ENCODE results near the gene LAMA5.

LAMA5 gene

DNA sequence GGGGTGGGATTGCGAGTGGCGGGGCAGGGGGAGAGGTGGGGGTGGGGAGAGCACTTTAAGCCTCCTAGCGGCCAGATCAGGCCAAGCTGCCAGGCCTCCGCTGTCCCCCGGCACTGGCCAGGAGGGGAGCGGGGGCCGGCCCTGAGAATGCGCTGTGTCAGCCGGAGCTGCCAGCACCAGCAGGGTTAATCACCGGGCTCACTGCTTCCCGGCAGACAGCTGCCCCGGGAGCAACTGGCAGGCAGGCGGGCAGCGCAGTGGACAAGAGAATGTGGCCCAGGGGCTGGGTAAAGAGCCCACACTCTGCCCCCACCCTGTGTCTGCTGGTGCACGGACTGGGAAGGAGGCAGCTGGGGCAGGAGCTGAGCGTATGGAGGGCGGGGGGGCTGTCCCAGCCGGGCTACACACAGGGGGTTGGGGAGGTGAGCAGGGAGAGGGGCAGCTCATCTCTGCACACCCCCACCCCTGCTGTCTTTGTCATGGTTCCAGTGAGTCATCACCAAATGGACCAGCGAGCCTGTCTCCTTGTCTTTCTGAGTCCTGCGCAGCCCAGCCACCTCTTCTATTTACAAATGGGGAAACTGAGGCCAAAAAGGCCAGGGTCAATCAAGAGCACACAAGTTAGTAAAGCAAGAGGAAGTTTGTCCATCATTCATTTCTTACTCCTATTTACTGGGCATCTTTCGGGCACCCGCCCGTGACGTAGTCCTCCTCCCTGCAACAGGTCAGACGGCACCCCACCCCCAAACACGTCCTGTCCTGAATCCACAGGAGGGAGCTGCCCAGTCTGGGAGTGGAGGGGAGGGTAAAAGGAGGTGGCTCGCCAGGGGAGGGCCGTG, 2.1 kb upstream of the LAMA5 start:
- DNase-seq = no peak

DNA sequence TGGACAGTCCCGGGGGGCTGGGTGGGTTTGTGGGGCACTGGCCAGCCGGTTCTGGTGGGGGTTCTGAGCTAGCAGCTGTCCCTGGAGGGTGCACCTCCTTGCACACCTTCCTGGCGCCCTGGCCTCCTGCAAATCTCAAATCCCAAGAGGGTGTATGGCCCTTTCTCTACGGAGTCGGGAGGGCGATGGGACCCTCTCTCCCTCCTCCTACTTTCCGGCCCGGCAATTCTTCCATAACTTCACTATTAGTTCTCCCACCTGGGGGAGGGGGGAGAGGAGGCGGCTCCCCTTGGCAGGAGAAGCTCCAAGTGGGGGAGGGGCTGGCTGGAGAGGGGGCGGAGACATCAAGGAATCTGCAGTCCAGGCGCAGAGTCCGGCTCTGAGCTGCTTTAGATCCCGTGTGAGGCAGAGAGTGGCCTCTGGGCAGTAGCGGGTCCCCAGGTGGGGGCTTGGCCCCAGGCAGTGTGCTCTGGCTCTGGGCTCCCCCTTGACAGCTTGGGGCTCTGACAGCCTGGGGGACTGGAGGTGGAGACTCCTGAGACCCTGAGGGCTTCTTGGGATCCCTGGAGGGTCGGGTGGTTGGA, 1.4 kb upstream of the LAMA5 start:
- DNase-seq = no peak

DNA sequence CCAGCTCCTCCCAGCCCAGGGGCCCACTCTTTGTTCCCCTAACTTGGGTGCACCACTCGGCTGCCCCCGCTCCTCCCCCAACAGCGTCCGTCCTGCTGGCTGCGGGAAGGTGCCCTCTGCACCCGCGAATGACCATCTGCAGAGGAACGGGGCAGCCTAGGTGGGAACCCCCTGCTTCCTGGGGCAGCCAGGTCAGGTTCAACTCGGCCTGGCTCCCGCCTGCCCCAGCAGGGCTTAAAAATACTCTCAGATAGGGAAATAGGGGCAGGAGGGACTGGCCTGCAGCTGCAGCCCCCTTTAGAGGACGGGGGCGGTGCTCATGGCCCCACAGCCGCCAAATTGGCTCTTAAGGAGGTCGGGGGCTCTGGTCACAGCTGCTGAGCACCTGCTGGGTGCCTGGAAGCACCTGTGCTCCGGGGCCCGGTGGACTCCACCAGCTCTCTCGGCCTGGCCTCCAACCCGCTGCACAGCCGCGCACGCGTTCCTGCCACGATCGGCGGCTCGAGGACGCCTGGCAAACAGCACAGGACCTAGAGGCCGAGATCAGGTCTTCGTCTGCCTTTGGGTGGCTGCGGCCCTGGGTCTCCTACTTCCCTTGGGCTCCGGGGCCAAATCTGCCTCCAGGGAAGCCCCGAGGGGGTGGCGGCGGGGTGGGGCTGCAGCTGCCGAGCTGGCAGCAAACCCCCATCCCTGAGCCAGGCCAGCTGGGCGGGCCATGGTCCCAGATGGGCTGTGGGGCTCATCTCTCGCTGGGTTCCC, 700 bp upstream of the LAMA5 start:
- DNase-seq = no peak

DNA sequence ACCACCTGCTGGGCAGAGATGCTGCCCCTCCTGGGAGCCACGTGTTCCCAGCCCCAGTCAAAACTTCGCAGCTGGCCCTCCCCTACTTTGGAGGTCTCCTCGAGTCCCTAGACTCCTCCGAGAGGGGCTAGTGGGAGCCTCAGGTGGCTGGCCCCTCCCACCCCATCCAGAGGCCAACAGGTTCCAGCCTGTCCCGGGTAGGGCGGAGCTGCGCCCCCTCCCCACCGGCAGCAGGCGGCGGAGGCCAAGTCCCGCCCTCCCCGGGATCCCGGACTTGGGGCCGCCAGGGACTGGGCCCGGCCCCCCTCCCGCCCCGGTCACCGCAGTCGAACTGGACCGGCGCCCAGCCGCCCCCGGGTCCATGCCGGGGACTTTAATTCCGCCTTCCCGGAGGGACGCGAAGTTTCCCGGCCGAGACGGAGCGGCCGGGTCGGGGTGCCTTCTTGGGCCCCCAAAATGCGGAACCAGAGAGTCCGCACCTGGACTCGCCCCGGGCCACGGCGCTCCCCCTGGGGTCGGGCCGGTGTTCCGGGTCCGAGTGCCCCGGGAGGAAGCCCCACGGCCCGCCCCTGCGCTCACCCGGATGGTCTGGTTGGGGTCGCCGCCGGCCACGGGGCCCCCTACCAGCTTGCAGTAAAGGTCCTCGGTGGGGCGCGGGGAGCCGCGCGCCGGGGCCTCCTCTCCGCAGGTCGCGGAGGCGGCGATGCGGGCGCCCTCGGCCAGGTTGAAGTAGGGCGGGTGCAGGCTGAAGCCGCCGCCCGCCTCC, 559 bp downstream of the LAMA5 start:
- no peak for DNase-seq

DNA sequence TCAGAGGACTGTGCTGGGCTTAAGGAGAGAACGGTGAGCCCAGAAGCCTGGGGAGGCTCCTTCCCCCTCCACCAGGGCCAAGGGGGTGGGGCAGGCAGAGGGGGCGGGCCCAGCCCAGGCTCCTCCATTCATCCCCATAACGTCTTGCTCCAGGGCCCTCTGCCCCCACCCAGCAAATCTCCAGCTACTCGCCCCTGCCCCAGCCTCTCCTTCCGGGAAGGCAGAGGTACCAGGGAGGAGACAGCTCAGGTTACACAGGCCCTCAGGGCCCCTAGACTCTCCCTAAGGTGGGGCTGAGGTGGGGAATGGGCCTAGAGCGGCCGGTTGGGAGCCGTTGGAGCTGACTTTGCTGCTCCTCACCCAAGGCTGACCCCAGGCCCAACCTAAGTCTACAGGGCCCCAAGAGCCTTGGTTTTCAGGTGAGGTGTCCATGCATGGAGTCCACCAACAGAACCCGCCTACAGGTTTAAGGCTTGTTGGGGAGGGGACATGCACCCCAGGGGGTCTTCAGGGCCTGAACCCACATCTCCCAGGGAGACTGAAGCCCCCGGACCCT, 1.2 kb downstream of the LAMA5 start:
- DNase-seq = no peak

DNA sequence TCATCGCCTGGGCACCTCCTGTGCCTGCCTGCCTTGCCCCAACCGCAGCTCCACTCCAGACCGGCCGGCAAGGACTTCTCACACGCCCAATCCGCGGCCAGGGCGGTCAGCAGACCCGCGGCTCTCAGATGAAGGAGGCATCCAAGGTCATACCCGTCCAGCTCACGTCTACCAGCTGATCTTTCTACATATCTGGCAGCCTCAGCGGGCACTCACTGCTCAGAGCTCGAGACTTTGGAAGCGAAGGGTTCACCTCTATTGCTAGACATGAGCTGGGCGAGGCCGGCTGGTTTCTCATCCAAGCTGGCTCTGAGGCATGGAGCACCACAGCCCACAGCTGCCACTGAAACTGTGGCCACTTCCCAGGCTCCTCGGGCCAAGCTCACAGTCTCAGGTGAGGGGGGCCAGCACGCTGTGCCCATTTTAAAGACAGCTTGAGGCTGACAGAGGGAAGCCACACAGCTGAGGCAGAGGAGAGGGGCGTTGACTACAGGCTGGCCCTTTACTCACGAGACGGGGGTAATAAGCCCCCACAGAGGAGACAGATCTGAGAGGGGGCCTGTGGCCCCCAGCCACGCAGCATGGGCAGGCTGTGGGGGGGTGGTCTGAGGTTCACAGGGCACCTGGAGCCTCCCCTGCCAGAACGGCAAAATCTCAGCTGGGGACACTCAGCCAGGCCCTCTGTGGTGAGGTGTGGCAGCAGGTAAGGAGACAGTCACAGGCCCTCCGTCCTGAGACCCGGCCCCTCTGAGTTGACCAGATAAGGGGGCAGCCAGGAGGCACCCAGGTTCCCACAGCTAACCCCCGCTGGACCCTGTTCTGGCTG, 2.0 kb downstream of the LAMA5 start:
- DNase-seq = no peak

DNA sequence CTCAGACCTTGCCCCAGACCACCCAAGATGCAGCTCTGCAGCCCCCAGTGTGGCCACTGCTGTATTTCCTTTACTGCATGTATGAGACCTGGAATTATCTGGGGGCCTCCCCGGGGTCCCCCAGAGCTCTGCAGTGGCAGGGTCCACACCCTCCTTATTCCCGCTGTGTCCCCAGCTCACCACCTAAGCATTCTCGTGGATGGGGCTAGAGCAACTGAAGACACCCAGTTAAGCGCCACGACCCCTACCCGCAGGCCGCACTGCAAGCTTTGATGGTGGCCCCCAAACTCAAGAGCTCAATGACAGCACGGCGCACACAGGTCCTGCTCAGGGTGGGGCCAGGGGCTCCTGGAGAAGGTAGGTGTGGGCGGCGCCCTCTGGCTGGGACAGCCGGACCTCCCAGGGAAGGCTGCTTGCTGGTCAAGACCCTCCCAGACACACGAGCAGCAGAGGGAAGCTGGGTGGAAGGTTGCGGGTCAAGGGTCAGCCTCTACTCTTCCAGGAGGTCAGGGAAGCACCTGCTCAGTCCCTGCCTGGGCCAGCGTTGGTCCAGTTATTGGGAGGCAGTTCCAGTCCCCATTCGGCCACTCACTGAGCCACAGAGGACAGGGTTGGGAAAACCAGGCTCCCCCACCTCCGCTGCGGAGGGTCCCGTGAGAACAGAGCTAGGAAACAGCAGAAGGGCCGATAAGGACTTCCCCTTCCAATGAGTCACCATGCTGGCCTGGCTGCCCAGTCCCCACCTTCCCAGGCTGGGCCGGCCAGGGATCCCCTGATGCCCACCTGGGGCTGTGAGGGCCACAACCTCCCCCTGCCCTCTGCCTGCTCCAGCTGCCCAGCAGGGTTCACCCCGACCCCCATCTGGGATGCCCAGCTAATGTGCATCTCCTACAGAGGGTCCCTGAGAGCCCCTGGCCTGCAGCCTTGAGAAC, 2.9 kb downstream of the LAMA5 start:
- no peak for DNase-seq

DNA sequence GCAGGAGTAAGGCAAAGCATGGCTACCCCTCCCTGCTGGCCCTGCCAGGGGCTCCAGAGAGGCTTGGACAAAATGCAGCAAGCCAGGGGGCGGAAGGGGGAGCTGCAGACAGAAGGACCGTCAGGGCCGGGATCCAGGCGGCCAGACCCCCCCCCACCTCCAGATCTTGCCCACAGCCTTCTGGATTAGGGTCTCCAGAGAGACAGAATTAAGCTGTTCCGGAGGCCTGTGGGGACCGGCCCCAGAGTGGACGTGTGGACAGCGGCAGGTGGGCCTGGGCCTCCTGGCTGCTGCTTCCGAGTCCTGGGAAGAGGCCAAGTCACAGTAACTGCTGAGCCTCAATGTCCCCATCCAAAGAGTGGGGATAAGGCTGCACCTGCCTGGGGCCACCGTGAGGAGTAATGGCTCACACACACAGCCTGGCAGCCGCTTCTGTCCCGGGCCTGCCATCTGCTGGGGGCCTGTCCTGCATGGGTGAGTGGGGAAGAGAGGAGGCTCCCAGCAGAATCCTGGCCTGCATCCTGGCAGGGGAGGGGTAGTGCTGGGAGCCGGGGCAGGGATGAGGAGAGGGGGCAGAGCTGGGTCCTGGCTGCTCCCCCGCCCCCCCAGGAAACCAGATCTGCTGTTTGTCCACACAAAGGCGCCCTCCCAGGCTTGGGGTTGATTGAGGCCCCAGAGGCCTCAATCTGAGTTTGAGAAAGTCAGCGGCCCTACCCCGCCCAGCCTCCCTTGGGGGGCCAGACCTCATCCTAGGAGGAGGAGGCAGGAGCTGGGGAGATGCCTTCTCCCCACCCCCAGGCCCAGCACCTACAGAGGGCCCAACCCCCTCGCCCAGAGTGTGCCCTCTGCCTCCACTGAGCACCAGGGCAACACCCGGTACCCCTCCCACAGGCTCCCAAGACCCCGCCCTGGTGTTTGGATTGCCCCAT, 3.9 kb downstream of the LAMA5 start:
- DNase-seq = no peak

- no peak for DNase-seq
Observed at GRCh38 chr20:62362590-62362940, 4.5 kb downstream of the LAMA5 start.

DNA sequence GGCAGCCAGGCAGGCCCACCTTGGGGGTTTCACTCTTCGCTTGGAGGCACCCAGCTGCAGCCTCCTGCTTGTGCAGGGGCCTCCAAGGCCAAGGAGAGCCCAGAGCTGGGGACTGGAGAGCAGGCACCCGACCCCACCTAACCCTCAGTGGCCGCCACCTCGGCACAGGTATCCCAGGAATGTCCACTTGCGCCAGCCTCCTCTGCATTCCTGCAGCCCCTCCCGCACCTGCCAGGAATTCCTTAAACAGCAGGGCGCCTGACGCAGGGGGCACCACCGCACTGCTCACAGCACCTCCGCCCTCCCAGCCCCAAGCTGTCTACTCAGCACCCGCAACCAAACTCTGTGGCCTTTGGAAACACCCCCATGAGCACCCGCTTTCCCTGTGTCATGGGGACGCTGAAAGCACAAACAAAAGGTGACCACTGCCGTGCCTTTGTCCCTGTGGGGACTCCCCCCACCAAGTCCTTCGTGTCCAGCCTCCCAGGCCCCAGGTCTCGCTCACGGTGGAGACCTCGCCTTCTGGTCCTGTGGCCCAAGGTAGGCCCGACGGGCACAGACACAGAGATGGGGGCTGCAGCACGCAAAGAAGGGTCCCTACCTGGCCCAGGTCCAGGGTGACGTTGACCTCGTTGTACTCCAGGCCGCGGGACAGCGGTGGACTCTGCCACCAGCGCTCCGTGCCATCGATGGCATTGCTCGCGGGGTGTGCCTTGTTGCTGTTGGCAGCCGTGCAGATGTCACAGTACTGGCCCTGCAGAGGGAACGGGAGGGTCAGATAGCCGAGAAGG, 5.1 kb downstream of the LAMA5 start:
- no peak for DNase-seq

DNA sequence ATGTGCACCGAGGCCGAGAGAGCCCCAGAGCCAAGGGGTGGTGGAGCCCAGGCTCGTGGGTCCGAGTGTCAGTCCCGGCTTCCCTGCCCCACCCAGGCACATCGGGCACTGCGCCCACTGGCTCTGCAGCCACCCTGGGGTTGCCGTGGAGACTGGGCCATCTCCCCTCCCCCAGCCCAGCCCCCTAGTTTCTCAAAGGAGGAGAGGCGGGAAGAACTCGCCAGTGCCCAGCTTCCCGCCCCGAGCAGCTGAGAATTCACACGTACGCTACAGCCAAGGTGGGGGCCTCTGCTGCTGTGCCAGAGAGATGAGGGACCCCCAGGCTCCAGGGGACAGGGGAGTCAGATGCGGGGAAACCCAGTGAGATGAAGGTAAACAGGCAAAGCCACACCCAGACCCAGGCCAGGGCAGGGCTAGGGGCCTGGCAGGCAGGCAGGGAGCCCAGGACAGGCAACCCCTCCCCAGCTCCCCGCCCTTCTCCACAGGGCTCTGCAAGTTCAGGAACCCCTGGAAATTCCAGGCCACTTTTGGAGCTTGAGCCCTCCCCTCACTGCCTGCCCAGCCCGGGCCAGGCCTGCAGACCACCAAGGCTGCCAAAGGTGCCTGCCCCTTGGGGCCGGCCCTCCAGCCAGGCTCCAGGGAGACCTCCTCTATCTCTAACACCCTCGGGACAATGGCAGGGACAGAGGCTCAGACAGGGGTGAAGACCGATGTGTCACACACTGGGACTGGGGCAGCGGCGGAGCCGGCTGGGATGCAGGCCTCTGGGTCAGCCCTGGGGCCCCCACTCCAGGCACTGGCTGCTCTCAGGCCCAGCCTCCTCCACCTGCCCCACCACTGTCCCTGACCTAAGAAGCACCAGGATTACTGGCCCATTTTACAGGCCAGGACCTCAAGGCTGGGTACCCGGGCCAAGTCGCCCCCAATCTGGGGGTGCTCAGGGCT, 6.0 kb downstream of the LAMA5 start:
- no peak for DNase-seq

DNA sequence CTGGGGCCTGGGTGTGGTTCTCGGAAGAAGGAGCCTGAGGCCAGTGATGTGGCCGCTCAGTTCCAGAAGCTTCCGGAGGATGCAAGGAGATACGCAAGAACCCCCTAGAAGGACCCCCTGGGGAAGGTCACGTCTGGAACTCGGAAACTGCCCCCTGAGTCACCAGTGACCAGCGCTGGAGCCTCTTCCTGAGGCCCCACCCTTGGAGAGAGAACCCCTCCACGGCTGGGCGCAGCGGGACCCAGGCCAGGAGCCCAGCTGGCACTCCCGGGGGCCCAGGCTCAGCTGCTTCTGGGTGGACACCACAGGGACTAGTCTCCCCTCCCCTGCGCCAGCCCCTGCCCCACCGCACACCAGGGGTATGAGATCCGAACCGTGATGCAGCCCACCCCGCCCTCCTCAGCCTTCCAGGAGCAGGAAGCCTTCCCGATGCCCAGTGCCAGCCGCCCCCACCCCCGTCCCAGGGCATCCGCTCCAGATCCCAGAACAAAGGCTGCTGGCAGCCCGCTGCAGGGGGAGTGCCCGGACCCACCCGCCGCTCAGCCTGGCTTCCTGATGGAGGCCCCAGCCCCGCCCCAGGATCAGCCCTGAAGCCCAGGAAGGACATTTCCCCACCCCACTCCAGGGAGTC, 7.5 kb downstream of the LAMA5 start:
- no peak for DNase-seq

GRCh38 chr20:62359043-62359490, 8.0 kb downstream of the LAMA5 start:
- DNase-seq = no peak

DNA sequence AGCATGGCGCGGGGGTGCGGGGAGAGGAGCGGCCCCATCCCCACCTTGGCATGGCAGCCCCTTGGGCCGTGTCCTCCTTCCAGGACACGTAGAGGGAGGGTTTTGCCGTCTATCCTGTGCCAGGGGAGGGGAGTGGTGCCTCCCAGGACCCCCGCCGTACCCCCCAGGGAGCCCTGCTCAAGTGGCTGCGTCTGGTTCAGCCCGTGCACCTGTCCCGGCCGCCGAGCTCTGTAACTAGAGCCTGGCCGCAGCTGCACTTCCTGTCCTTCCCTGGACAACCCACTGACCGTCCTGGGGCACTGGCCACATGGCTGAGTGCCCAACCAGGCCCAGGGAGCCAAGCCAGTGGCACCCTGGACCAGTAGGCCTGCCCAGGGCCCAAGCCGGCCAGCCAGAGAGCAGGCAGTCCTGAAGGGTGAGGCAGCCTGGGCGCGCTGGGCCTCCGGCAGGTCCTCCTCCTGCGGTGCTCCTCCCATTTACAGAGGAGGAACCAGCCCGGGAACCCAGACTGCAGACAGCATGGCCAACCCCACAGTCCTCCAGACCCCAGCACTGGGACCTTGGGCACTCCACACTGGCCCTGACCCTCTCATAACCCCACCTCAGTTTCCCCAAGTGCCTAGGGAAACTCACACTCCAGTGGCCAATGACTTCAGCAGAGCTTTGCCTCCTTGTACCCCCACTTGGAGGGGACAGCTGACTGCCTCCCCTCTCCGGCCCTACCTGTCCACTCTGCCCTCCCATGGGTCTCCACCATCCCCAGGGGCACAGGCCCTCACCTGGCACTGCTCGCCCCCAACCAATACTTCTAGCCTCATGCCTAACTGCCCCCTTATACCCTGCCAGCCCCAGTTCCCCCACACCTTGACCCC, 8.7 kb downstream of the LAMA5 start:
- no peak for DNase-seq

GRCh38 chr20:62357681-62358080, 9.4 kb downstream of the LAMA5 start:
- DNase-seq = no peak

- no peak for DNase-seq
Observed at GRCh38 chr20:62357187-62357667, 9.9 kb downstream of the LAMA5 start.

Data from CD4-positive, alpha-beta T cell treated with Interferon gamma for 1 hour (primary cell).